Measurements from ENCODE around the gene NAV3.

Gene NAV3

GRCh38 chr12:78183824-78184223 lies 353.1 kb downstream of the NAV3 start:
- Histone ChIP-seq H3K27me3 (replicated peaks) (no peaks in the 10 kb centered on the region), H3K36me3 (replicated peaks) (peaks cover 8% of the 10 kb centered on the region), H3K27ac (no peak overlapping the region), H3K4me3 (ENCODE audit: low read depth, low read length) (no peak overlapping the region)
- in situ Hi-C loops (cut with HindIII; ENCODE audit: low pct_ligation_motif_present, low sequenced_read_pairs): no loop called here
- DNase-seq: no peak
- TF ChIP-seq, protein P1, sequence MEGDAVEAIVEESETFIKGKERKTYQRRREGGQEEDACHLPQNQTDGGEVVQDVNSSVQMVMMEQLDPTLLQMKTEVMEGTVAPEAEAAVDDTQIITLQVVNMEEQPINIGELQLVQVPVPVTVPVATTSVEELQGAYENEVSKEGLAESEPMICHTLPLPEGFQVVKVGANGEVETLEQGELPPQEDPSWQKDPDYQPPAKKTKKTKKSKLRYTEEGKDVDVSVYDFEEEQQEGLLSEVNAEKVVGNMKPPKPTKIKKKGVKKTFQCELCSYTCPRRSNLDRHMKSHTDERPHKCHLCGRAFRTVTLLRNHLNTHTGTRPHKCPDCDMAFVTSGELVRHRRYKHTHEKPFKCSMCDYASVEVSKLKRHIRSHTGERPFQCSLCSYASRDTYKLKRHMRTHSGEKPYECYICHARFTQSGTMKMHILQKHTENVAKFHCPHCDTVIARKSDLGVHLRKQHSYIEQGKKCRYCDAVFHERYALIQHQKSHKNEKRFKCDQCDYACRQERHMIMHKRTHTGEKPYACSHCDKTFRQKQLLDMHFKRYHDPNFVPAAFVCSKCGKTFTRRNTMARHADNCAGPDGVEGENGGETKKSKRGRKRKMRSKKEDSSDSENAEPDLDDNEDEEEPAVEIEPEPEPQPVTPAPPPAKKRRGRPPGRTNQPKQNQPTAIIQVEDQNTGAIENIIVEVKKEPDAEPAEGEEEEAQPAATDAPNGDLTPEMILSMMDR (IDR thresholded peaks at IDR 0.05; ENCODE audit: low read depth, low read length, missing control alignments): no peak

DNA sequence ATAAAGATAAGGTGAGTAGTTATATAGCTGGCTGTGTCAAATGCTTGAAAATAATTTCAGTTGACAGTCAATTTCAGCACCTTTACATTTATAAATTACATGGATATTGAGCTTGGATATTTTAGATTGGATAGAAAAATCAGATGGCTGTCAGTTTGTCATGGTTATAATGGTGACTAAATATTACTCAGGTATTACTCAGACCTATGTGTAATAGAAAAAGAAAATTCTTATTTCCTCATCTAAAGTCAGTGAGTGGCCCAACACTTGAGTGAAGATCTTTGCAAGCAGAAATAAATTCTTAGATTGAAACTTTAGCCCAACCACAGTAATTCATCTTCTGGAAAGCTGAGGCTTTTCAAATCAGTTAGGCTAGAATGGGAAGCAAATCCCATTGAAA lies 354.4 kb downstream of the NAV3 start:
- in situ Hi-C loops (cut with HindIII; ENCODE audit: low pct_ligation_motif_present, low sequenced_read_pairs): no loop called here
- H3K36me3 ChIP-seq (replicated peaks): peaks cover 3% of the 10 kb centered on the region
- H3K4me3 ChIP-seq (ENCODE audit: low read depth, low read length): no peak overlapping the region
- TF ChIP-seq, protein P1 (IDR thresholded peaks at IDR 0.05; ENCODE audit: low read depth, low read length, missing control alignments): no peak
- no peaks in the 10 kb centered on the region for H3K27me3 ChIP-seq (replicated peaks)
- H3K27ac ChIP-seq: no peak overlapping the region
- no peak for DNase-seq

- no peak for DNase-seq
- no peak overlapping the region for H3K27ac ChIP-seq
- peaks cover 3% of the 10 kb centered on the region for H3K36me3 ChIP-seq (replicated peaks)
- no peak overlapping the region for H3K4me3 ChIP-seq (ENCODE audit: low read depth, low read length)
- in situ Hi-C loops (cut with HindIII; ENCODE audit: low pct_ligation_motif_present, low sequenced_read_pairs): no loop called here
- H3K27me3 ChIP-seq (replicated peaks): no peaks in the 10 kb centered on the region
- TF ChIP-seq, protein P1 (IDR thresholded peaks at IDR 0.05; ENCODE audit: low read depth, low read length, missing control alignments): no peak
These were observed 355.0 kb downstream of the NAV3 start for GRCh38 chr12:78185651-78186050.

- H3K27me3 ChIP-seq (replicated peaks): no peaks in the 10 kb centered on the region
- no peaks in the 10 kb centered on the region for H3K36me3 ChIP-seq (replicated peaks)
- TF ChIP-seq, protein P1 (IDR thresholded peaks at IDR 0.05; ENCODE audit: low read depth, low read length, missing control alignments): no peak
- in situ Hi-C loops (cut with HindIII; ENCODE audit: low pct_ligation_motif_present, low sequenced_read_pairs): no loop called here
- no peak overlapping the region for H3K27ac ChIP-seq
- H3K4me3 ChIP-seq (ENCODE audit: low read depth, low read length): no peak overlapping the region
- no peak for DNase-seq
These were observed 356.0 kb downstream of the NAV3 start for GRCh38 chr12:78186670-78187069.

DNA sequence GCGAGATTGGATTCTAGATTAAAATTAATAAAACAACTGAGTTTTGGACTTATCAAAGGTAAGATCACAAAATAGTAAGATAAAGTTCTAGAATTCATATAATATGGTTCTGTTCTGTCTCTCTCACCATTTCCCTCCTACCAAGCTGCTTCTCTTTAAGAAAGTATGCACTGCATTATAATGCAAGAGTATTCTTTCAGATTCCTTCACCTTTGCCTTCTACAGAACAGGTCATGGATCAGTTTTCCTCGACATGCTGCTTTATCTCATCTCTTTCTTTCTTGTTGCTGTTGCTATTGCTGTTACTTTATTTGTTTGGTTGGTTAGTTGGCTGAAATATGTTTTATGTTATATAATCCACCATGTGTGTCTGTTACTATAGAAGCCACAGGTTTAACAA lies 357.0 kb downstream of the NAV3 start:
- DNase-seq: no peak
- Histone ChIP-seq H3K27ac (no peak overlapping the region), H3K4me3 (ENCODE audit: low read depth, low read length) (no peak overlapping the region), H3K27me3 (replicated peaks) (no peaks in the 10 kb centered on the region), H3K36me3 (replicated peaks) (no peaks in the 10 kb centered on the region)
- TF ChIP-seq, protein P1 (IDR thresholded peaks at IDR 0.05; ENCODE audit: low read depth, low read length, missing control alignments): no peak
- in situ Hi-C loops (cut with HindIII; ENCODE audit: low pct_ligation_motif_present, low sequenced_read_pairs): no loop called here

DNA sequence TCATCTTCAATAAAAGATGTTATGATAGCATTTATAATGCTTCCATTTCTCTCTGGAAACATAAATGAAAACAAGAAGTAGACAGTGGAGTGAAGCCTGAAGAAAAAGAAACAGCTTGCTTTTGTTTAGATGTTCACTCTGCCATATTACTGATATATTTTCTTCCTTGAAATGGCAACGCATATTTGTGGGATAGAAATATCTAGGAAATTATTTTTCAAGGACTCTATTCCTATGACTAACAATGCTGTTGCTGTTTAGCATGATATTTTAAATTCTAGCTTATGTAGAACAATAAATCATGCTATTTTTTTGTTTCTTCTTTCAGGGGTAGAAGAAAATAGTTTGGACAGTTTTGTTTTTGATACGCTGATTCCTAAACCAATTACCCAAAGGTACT lies 359.0 kb downstream of the NAV3 start:
- no peak overlapping the region for H3K27ac ChIP-seq
- H3K36me3 ChIP-seq (replicated peaks): no peaks in the 10 kb centered on the region
- DNase-seq: no peak
- H3K27me3 ChIP-seq (replicated peaks): no peaks in the 10 kb centered on the region
- no peak overlapping the region for H3K4me3 ChIP-seq (ENCODE audit: low read depth, low read length)
- in situ Hi-C loops (cut with HindIII; ENCODE audit: low pct_ligation_motif_present, low sequenced_read_pairs): no loop called here
- TF ChIP-seq, protein P1 (IDR thresholded peaks at IDR 0.05; ENCODE audit: low read depth, low read length, missing control alignments): no peak
